NK-92 treated with Interleukin-12 subunit alpha and Interleukin-12 subunit beta, amount 100 ng/mL, for 24 hours (cell line): ENCODE data around the gene KDM5D.
A peak's percentile ranks its signal among the peaks of the same experiment; 100 is the strongest.

Source experiments
- DNase-seq: peaks from one replicate; lab custom pipeline; 2025; lab: John Stamatoyannopoulos, UW

KDM5D gene

DNA sequence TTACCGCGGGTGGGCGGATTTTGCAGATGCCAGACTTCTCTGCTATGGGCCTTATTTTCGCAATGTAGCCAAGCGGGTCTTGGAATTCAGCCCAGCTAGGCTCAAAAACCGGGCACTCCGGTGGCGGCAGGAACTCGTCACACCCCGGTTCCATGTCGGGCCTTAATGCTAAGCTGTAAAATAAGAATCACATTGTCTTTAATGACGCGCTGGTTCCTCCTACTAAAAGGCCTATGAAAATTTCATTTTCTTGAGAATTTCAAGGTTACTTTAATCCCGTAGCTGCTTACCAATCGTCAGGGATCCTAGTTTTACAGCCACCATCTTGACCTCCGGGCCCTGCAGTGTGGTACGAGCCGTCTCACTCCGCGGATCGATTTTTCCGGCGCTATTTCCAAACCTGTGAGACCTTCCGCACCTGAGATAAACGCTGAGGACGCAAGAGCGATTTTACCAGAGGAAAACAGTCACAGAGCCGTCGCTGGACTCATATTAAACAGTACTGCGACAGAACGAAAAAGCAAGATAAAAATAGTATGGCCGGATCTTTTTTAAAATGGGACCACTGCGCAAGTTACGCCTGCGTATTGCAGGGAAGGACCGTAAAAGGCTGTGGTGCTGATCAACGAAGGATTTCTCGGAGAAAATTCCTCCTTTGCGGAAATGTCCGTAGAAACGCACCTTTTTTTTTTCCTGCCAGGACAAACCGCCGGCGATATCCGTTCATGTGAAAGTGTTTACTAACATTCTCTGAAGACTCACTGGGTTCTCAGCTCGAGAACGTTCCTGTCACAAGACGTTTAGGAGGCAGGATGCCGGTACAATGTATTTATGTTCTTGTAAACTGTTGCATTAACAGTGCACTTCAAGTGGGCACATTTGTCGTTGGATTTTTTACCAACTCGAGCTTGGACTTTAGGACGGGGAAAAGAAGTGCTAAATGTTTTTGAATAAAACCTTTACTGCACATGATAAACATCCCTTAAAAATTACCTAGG lies at the start of gene KDM5D:
KDM5D (minus strand) TSS at position 346 of the 998 bp plus-strand sequence; CDS start at position 154, 192 bp downstream.
- DNase-seq = peak; percentile 18

GRCh38 chrY:19768375-19768774 lies 23.8 kb upstream of the KDM5D start:
- DNase-seq = no peak

GRCh38 chrY:19743331-19743730 lies 1.2 kb downstream of the KDM5D start:
- DNase-seq = no peak

- DNase-seq = no peak
Observed at GRCh38 chrY:19742153-19742552, 2.4 kb downstream of the KDM5D start.

DNA sequence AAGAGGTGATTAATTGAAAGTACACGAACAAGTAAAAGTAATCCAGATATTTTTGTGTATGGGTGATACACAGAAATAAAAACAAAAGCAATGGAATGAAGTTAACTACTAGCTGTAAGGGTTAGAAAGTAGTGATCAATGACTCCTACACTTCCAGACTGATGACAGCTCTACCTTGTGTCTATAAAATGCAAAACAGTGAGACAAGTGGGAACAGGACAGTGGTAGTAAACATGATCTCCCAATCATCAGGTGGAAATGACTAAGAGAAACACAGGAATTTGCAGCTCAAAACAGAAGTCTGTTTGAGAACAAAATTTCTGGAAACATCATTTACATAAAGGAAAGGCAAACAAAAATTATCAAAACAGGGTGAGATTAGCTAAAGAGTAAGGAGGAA lies 10.1 kb downstream of the KDM5D start:
- no peak for DNase-seq

GRCh38 chrY:19717950-19718349 lies 26.6 kb downstream of the KDM5D start:
- no peak for DNase-seq

GRCh38 chrY:19717146-19717545 lies 27.4 kb downstream of the KDM5D start:
- DNase-seq = no peak

DNA sequence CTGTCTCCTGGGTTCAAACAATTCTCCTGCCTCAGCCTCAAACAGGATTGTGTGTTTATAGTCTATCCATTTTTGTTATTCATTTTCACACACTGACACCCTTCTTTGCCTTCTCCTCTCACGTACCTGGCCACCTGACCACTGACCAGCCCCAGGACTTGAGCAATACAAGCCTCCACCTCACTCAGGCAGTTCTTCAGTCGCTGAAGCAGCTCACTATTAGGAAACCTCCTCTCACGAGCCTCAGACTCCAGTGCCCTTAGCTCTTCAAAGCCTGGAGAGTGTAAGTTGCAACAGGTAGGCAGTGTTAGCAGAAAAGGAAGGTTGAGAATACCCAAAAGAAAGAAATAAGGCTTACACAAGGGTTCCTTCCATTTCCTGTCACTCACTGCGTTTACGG lies 29.3 kb downstream of the KDM5D start:
- DNase-seq = no peak

- DNase-seq = no peak
Observed at GRCh38 chrY:19713430-19713829, 31.1 kb downstream of the KDM5D start.

DNA sequence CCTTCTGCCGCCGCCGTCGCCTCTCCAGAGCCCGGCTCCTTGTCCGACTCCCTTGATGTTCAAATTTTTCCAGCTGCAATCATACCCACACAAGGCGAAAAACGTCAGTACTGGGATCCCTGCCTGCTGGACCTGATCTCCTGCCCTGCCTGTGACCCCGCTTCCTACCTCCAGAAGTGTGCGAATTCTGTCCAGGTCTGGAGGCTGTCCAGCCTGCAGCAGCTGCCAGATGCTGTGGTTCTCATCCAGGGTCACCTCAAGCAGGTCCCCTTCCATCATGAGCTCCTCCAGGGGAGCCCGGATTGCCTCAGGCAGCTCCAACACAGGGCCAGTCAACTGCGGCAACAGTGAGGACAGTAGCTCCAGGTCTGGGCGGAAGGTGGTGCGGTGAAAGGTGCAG lies 38.3 kb downstream of the KDM5D start:
- DNase-seq = no peak

GRCh38 chrY:19698495-19698894 lies 46.0 kb downstream of the KDM5D start:
- DNase-seq = no peak

DNA sequence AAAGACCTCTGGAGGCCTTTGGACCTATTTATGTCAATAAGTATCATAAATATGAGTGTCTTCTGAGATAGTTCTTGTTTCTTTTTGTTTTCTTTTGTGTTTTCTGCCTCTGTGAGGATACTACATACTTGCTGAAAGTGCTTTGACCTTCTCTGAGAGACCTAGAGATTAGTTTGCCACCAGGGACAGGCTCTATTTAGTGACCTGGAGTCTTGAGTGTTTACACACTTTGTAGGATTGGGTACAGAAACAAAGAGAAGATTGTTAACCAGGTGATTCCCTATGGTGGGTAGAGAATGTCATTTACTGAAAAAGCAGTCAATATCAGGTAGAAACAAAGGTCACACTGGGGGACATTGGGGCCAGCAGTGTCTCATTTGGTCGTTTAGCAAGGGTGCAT lies 63.7 kb downstream of the KDM5D start:
- DNase-seq = no peak
